T-helper 17 cell (primary cell): ENCODE data around the gene CIDEA. TPM values are rescaled to one million over a fixed set of nuclear protein-coding genes. Genes with fewer than 3 reads are reported as not detected.

ENCODE experiments used
- ATAC-seq: fragments of 150-1000 bp; cut with Tn5 transposase; 2 replicates; pipeline ENCODE4 v1.10.0; 2021; ENCODE audit warnings: mild to moderate bottlenecking, moderate library complexity
- DNase-seq, 3 donors: peaks; one replicate each; pipeline versions ENCODE4 v3.0.0 to v3.0.0-alpha.2; 2020 to 2021
- H3K9me3 ChIP-seq: one replicate; pipeline ENCODE4 v1.7.0; 2013; ENCODE audit warnings: low read length, mild to moderate bottlenecking; ENCODE audit not compliant: control insufficient read depth, poor library complexity, severe bottlenecking
- H3K27ac Mint-ChIP-seq: one replicate; pipeline ENCODE4 v1.8.0; 2022; ENCODE audit warnings: mild to moderate bottlenecking, moderate library complexity, mixed read lengths
- H3K27me3 Mint-ChIP-seq: one replicate; pipeline ENCODE4 v1.8.0; 2022; ENCODE audit warnings: mixed read lengths
- H3K36me3 Mint-ChIP-seq: one replicate; pipeline ENCODE4 v1.8.0; 2022; ENCODE audit warnings: low read depth, mixed read lengths
- H3K4me1 Mint-ChIP-seq: one replicate; pipeline ENCODE4 v1.8.0; 2022; ENCODE audit warnings: mild to moderate bottlenecking, mixed read lengths
- H3K4me3 Mint-ChIP-seq: one replicate; pipeline ENCODE4 v1.8.0; 2022; ENCODE audit warnings: mild to moderate bottlenecking, moderate library complexity, mixed read lengths
- total RNA-seq, 4 donors: library from RNA in 2 of 4; stranded (reverse) in 2 of 4; gene quantifications; one replicate each; pipeline ENCODE4 v1.2.3 and lab custom pipeline; 2022 to 2026

The CIDEA gene
- total RNA-seq, 2 donors from 2014 or later = not detected

GRCh38 chr18:12247946-12248345, 6.2 kb upstream of the CIDEA start:
- Mint-ChIP-seq H3K27me3 (peaks cover 65% of the 10 kb centered on the region), H3K4me1 (peaks cover 2% of the 10 kb centered on the region), H3K27ac (no peak overlapping the region), H3K36me3 (no peaks in the 10 kb centered on the region), H3K4me3 (no peak overlapping the region)
- ATAC-seq (no peak), DNase-seq (no peak)
- H3K9me3 ChIP-seq = no peaks in the 10 kb centered on the region

- no peaks in the 10 kb centered on the region for H3K9me3 ChIP-seq
- peaks cover 69% of the 10 kb centered on the region for H3K27me3 Mint-ChIP-seq
- peaks cover 2% of the 10 kb centered on the region for H3K4me1 Mint-ChIP-seq
- DNase-seq (no peak), ATAC-seq (no peak)
- no peaks in the 10 kb centered on the region for H3K36me3 Mint-ChIP-seq
- H3K27ac Mint-ChIP-seq = no peak overlapping the region
- no peak overlapping the region for H3K4me3 Mint-ChIP-seq
These were observed 5.0 kb upstream of the CIDEA start for GRCh38 chr18:12248926-12249720.

GRCh38 chr18:12251311-12251710, 2.9 kb upstream of the CIDEA start:
- no peaks in the 10 kb centered on the region for H3K36me3 Mint-ChIP-seq
- ATAC-seq = no peak
- peaks cover 4% of the 10 kb centered on the region for H3K4me1 Mint-ChIP-seq
- no peak for DNase-seq
- H3K9me3 ChIP-seq = no peaks in the 10 kb centered on the region
- no peak overlapping the region for H3K27ac Mint-ChIP-seq
- H3K4me3 Mint-ChIP-seq = no peak overlapping the region
- peaks cover 75% of the 10 kb centered on the region for H3K27me3 Mint-ChIP-seq

- Mint-ChIP-seq H3K4me3 (no peak overlapping the region), H3K36me3 (no peaks in the 10 kb centered on the region), H3K4me1 (peaks cover 4% of the 10 kb centered on the region), H3K27ac (no peak overlapping the region), H3K27me3 (peaks cover 77% of the 10 kb centered on the region)
- H3K9me3 ChIP-seq = no peaks in the 10 kb centered on the region
- no peak for DNase-seq
- ATAC-seq = no peak
These were observed 2.1 kb upstream of the CIDEA start for GRCh38 chr18:12252061-12252460.

- H3K27me3 Mint-ChIP-seq = peaks cover 83% of the 10 kb centered on the region
- peaks cover 4% of the 10 kb centered on the region for H3K4me1 Mint-ChIP-seq
- no peaks in the 10 kb centered on the region for H3K9me3 ChIP-seq
- H3K36me3 Mint-ChIP-seq = no peaks in the 10 kb centered on the region
- H3K4me3 Mint-ChIP-seq = no peak overlapping the region
- H3K27ac Mint-ChIP-seq = no peak overlapping the region
- DNase-seq (no peak), ATAC-seq (no peak)
These were observed 1.1 kb upstream of the CIDEA start for GRCh38 chr18:12253027-12253426.

GRCh38 chr18:12253663-12254135, 462 bp upstream of the CIDEA start:
- H3K36me3 Mint-ChIP-seq = no peaks in the 10 kb centered on the region
- no peak for ATAC-seq
- H3K4me3 Mint-ChIP-seq = no peak overlapping the region
- no peak overlapping the region for H3K27ac Mint-ChIP-seq
- no peak for DNase-seq
- no peaks in the 10 kb centered on the region for H3K9me3 ChIP-seq
- H3K4me1 Mint-ChIP-seq = peaks cover 4% of the 10 kb centered on the region
- H3K27me3 Mint-ChIP-seq = peaks cover 87% of the 10 kb centered on the region

- H3K36me3 Mint-ChIP-seq = no peaks in the 10 kb centered on the region
- H3K9me3 ChIP-seq = no peaks in the 10 kb centered on the region
- H3K27ac Mint-ChIP-seq = no peak overlapping the region
- H3K4me3 Mint-ChIP-seq = no peak overlapping the region
- ATAC-seq (no peak), DNase-seq (no peak)
- H3K27me3 Mint-ChIP-seq = peaks cover 81% of the 10 kb centered on the region
- peaks cover 4% of the 10 kb centered on the region for H3K4me1 Mint-ChIP-seq
These were observed 805 bp downstream of the CIDEA start for GRCh38 chr18:12254820-12255511.

GRCh38 chr18:12255626-12256026, 1.5 kb downstream of the CIDEA start:
- Mint-ChIP-seq H3K4me1 (peaks cover 4% of the 10 kb centered on the region), H3K4me3 (no peak overlapping the region), H3K36me3 (no peaks in the 10 kb centered on the region), H3K27me3 (peaks cover 78% of the 10 kb centered on the region), H3K27ac (no peak overlapping the region)
- ATAC-seq (no peak), DNase-seq (no peak)
- H3K9me3 ChIP-seq = no peaks in the 10 kb centered on the region

- ATAC-seq (no peak), DNase-seq (no peak)
- peaks cover 71% of the 10 kb centered on the region for H3K27me3 Mint-ChIP-seq
- no peak overlapping the region for H3K4me3 Mint-ChIP-seq
- peaks cover 4% of the 10 kb centered on the region for H3K4me1 Mint-ChIP-seq
- no peaks in the 10 kb centered on the region for H3K9me3 ChIP-seq
- no peak overlapping the region for H3K27ac Mint-ChIP-seq
- H3K36me3 Mint-ChIP-seq = no peaks in the 10 kb centered on the region
These were observed 2.8 kb downstream of the CIDEA start for GRCh38 chr18:12256951-12257350.

GRCh38 chr18:12257996-12258718, 4.0 kb downstream of the CIDEA start:
- Mint-ChIP-seq H3K36me3 (no peaks in the 10 kb centered on the region), H3K4me1 (peaks cover 2% of the 10 kb centered on the region), H3K4me3 (no peak overlapping the region), H3K27ac (no peak overlapping the region), H3K27me3 (peaks cover 64% of the 10 kb centered on the region)
- no peaks in the 10 kb centered on the region for H3K9me3 ChIP-seq
- DNase-seq (no peak), ATAC-seq (no peak)

- Mint-ChIP-seq H3K36me3 (no peaks in the 10 kb centered on the region), H3K27me3 (peaks cover 61% of the 10 kb centered on the region), H3K4me3 (no peak overlapping the region), H3K27ac (no peak overlapping the region), H3K4me1 (peaks cover 2% of the 10 kb centered on the region)
- no peak for DNase-seq
- no peak for ATAC-seq
- H3K9me3 ChIP-seq = no peaks in the 10 kb centered on the region
These were observed 4.9 kb downstream of the CIDEA start for GRCh38 chr18:12258719-12259705.

GRCh38 chr18:12262748-12263147, 8.6 kb downstream of the CIDEA start:
- ATAC-seq (no peak), DNase-seq (no peak)
- H3K9me3 ChIP-seq = no peaks in the 10 kb centered on the region
- no peak overlapping the region for H3K4me3 Mint-ChIP-seq
- H3K36me3 Mint-ChIP-seq = no peaks in the 10 kb centered on the region
- H3K4me1 Mint-ChIP-seq = peaks cover 3% of the 10 kb centered on the region
- peaks cover 42% of the 10 kb centered on the region for H3K27me3 Mint-ChIP-seq
- H3K27ac Mint-ChIP-seq = no peak overlapping the region
